Measurements from ENCODE around the gene GCAT.
A peak's percentile ranks its signal among the peaks of the same experiment; 100 is the strongest.

The GCAT gene

GRCh38 chr22:37763652-37764051, 44.1 kb upstream of the GCAT start:
- in situ Hi-C loops (cut with HindIII; ENCODE audit: low sequenced_read_pairs): no loop called here
- no peak for DNase-seq (ENCODE audit: low read depth)
- no peak overlapping the region for H3K4me3 ChIP-seq (ENCODE audit: low read depth, low read length)
- TF ChIP-seq CTCF (IDR thresholded peaks at IDR 0.05; ENCODE audit: low read depth, low read length, missing control alignments): no peak

- no peak for TF ChIP-seq CTCF (IDR thresholded peaks at IDR 0.05; ENCODE audit: low read depth, low read length, missing control alignments)
- in situ Hi-C loops (cut with HindIII; ENCODE audit: low sequenced_read_pairs): no loop called here
- no peak overlapping the region for H3K4me3 ChIP-seq (ENCODE audit: low read depth, low read length)
- DNase-seq (ENCODE audit: low read depth): no peak
Measured at GRCh38 chr22:37764622-37765021, 43.1 kb upstream of the GCAT start.

- H3K4me3 ChIP-seq (ENCODE audit: low read depth, low read length): no peak overlapping the region
- no peak for DNase-seq (ENCODE audit: low read depth)
- TF ChIP-seq CTCF (IDR thresholded peaks at IDR 0.05; ENCODE audit: low read depth, low read length, missing control alignments): no peak
- in situ Hi-C loops (cut with HindIII; ENCODE audit: low sequenced_read_pairs): no loop called here
Measured at GRCh38 chr22:37765498-37765897, 42.2 kb upstream of the GCAT start.

- TF ChIP-seq CTCF (IDR thresholded peaks at IDR 0.05; ENCODE audit: low read depth, low read length, missing control alignments): no peak
- H3K4me3 ChIP-seq (ENCODE audit: low read depth, low read length): no peak overlapping the region
- no peak for DNase-seq (ENCODE audit: low read depth)
- in situ Hi-C loops (cut with HindIII; ENCODE audit: low sequenced_read_pairs): no loop called here
Measured at GRCh38 chr22:37765953-37766576, 41.7 kb upstream of the GCAT start.

- H3K4me3 ChIP-seq (ENCODE audit: low read depth, low read length): no peak overlapping the region
- in situ Hi-C loops (cut with HindIII; ENCODE audit: low sequenced_read_pairs): no loop called here
- DNase-seq (ENCODE audit: low read depth): no peak
Measured at GRCh38 chr22:37768273-37768672, 39.5 kb upstream of the GCAT start.

GRCh38 chr22:37769056-37769455, 38.7 kb upstream of the GCAT start:
- DNase-seq (ENCODE audit: low read depth): no peak
- in situ Hi-C loops (cut with HindIII; ENCODE audit: low sequenced_read_pairs): no loop called here
- no peak for TF ChIP-seq CTCF (IDR thresholded peaks at IDR 0.05; ENCODE audit: low read depth, low read length, missing control alignments)
- H3K4me3 ChIP-seq (ENCODE audit: low read depth, low read length): no peak overlapping the region

More at GRCh38 chr22:37768273-37768672, 39.5 kb upstream of the GCAT start:
- TF ChIP-seq CTCF (IDR thresholded peaks at IDR 0.05; ENCODE audit: low read depth, low read length, missing control alignments): peak; percentile 41
